GM12878 (cell line): ENCODE data around the gene EPS8. TPM values are rescaled to one million over a fixed set of nuclear protein-coding genes. Genes with fewer than 3 reads are reported as not detected.

Experiments used
- ATAC-seq: fragments of 200-7000 bp; cut with Tn5 transposase; 3 replicates; pipeline ENCODE4 v1.9.1; 2020; ENCODE audit warnings: mild to moderate bottlenecking, moderate library complexity
- BruUV-seq: library from RNA; stranded (reverse); fragments of 400-500 nt; replicated peaks from 2 replicates; lab custom pipeline; 2021; lab: Mats Ljungman, UMichigan
- CTCF ChIA-PET: fragments of 300-600 bp; sonication (Branson Sonifier 250); formaldehyde crosslinking; extraction: SDS; loops from one replicate; lab custom pipeline; 2021; ENCODE audit warnings: inconsistent platforms; lab: Yijun Ruan, JAX
- POLR2A ChIA-PET: fragments of 350-600 bp; formaldehyde crosslinking; extraction: SDS; loops from one replicate; lab custom pipeline; 2021; ENCODE audit warnings: inconsistent platforms; lab: Charles Lee
- RAD21 ChIA-PET: fragments of 300-600 bp; sonication (Branson Sonifier 250); formaldehyde crosslinking; loops from one replicate; lab custom pipeline; 2023; ENCODE audit warnings: antibody characterized with exemption; ENCODE audit not compliant: unreplicated experiment; lab: Charles Lee
- SMC1A ChIA-PET: fragments of 300-600 bp; sonication (Branson Sonifier 250); formaldehyde crosslinking; loops from one replicate; lab custom pipeline; 2023; ENCODE audit not compliant: unreplicated experiment, uncharacterized antibody; lab: Charles Lee
- DNase-seq: peaks from one replicate; pipeline ENCODE4 v3.0.0-alpha.2; 2011; ENCODE audit warnings: low read depth, low spot score
- FAIRE-seq: peaks from 3 replicates; lab custom pipeline; 2011; peaks lifted over from hg19 to GRCh38; lab: Jason Lieb, UNC
- H2AFZ ChIP-seq: 2 replicates; pipeline ENCODE4 v1.6.0; 2011; ENCODE audit warnings: low read depth, low read length, control low read depth; ENCODE audit not compliant: control insufficient read depth
- H3K27ac ChIP-seq: 2 replicates; pipeline ENCODE4 v1.5.1; 2011; ENCODE audit warnings: control low read depth; ENCODE audit not compliant: control insufficient read depth, insufficient read depth
- H3K27me3 ChIP-seq, 2 experiments: replicated peaks in 1 of 2; 2 replicates each; pipeline versions ENCODE4 v1.6.0 to v1.6.1; 2011; ENCODE audit warnings: low read length in 1 of 2; ENCODE audit not compliant: control insufficient read depth in 2 of 2, insufficient read depth in 2 of 2
- H3K36me3 ChIP-seq, 2 experiments: 2 replicates each; pipeline ENCODE4 v1.5.1; 2011; ENCODE audit warnings: low read length in 1 of 2; ENCODE audit not compliant: control insufficient read depth in 2 of 2, insufficient read depth in 2 of 2
- H3K4me1 ChIP-seq: 2 replicates; pipeline ENCODE4 v1.6.1; 2011; ENCODE audit warnings: mild to moderate bottlenecking, low read length, moderate library complexity, mixed read lengths; ENCODE audit not compliant: control insufficient read depth, insufficient read depth
- H3K4me2 ChIP-seq: 2 replicates; pipeline ENCODE4 v1.6.0; 2011; ENCODE audit warnings: control low read depth; ENCODE audit not compliant: control insufficient read depth, insufficient read depth
- H3K4me3 ChIP-seq: fragments of 200-600 bp; sonication (generic); 2 replicates; pipeline ENCODE4 v1.5.1; 2016
- H3K79me2 ChIP-seq: 2 replicates; pipeline ENCODE4 v1.6.0; 2011; ENCODE audit warnings: low read length; ENCODE audit not compliant: control insufficient read depth, insufficient read depth
- H3K9ac ChIP-seq: 2 replicates; pipeline ENCODE4 v1.8.0; 2011; ENCODE audit warnings: low read length, control low read depth, mixed read lengths; ENCODE audit not compliant: control insufficient read depth, insufficient read depth
- H3K9me3 ChIP-seq: replicated peaks from 3 replicates; pipeline ENCODE4 v1.5.1; 2011; ENCODE audit warnings: mild to moderate bottlenecking, low read length; ENCODE audit not compliant: control insufficient read depth, insufficient read depth
- H4K20me1 ChIP-seq: 2 replicates; pipeline ENCODE4 v1.6.0; 2011; ENCODE audit not compliant: control insufficient read depth, insufficient read depth
- ATF7 ChIP-seq: fragments of 450-650 bp; IDR thresholded peaks from 2 replicates; pipeline ENCODE4 v1.6.1; 2016; ENCODE audit warnings: low read depth, mild to moderate bottlenecking
- CEBPB ChIP-seq, 2 experiments: fragments of 150-350 bp in 1 of 2; IDR thresholded peaks; 2 replicates each; pipeline ENCODE4 v1.6.1; 2012 to 2014; ENCODE audit warnings: low read depth in 2 of 2, low read length in 2 of 2, borderline replicate concordance in 1 of 2, inconsistent platforms in 1 of 2
- NFIC ChIP-seq: IDR thresholded peaks from 2 replicates; pipeline ENCODE4 v1.6.1; 2012; ENCODE audit warnings: low read depth, mild to moderate bottlenecking, inconsistent platforms, low read length, moderate library complexity
- NR2C1 ChIP-seq: fragments of 450-650 bp; IDR thresholded peaks from 2 replicates; pipeline ENCODE4 v1.6.1; 2017; ENCODE audit warnings: antibody characterized with exemption, mild to moderate bottlenecking, moderate library complexity
- SIN3A ChIP-seq: IDR thresholded peaks from 2 replicates; pipeline ENCODE4 v1.6.1; 2012; ENCODE audit warnings: low read depth, low read length, improper control_type of control experiment
- SIX5 ChIP-seq: IDR thresholded peaks from 2 replicates; pipeline ENCODE4 v1.6.1; 2011; ENCODE audit warnings: mild to moderate bottlenecking, low read depth, low read length, moderate library complexity; ENCODE audit not compliant: severe bottlenecking
- SPI1 ChIP-seq: IDR thresholded peaks from 2 replicates; pipeline ENCODE4 v1.6.1; 2011; ENCODE audit warnings: low read depth, mild to moderate bottlenecking, low read length, moderate library complexity, borderline replicate concordance; ENCODE audit not compliant: insufficient read depth
- TCF3 ChIP-seq: IDR thresholded peaks from 2 replicates; pipeline ENCODE4 v1.6.1; 2012; ENCODE audit warnings: low read depth, mild to moderate bottlenecking, low read length, borderline replicate concordance; ENCODE audit not compliant: insufficient read depth
- YY1 ChIP-seq: IDR thresholded peaks from 2 replicates; pipeline ENCODE4 v1.6.1; 2011; ENCODE audit warnings: low read depth, mild to moderate bottlenecking, low read length
- WGBS: methylation state at CpG from one replicate; pipeline ENCODE4 v1.1.6; 2016; ENCODE audit warnings: low lambda C conversion rate; ENCODE audit not compliant: insufficient replicate concordance, insufficient coverage; ENCODE audit errors: missing lambda C conversion rate; 5-methylcytosine and 5-hydroxymethylcytosine counted together
- in situ Hi-C: fragments of 300-500 bp; cut with MboI; formaldehyde crosslinking; loops from 9 replicates; pipeline ENCODE4 v1.14.3; 2018; ENCODE audit warnings: mixed read lengths
- intact Hi-C: fragments of 100-400 bp; cut with micrococcal nuclease; formaldehyde crosslinking; loops from one replicate; pipeline ENCODE4 v1.14.2; 2022; ENCODE audit not compliant: unreplicated experiment
- polyA plus RNA-seq, 11 experiments: library from polyadenylated mRNA; depleted of rRNA in 4 of 11; unstranded in 6 of 11; stranded (reverse) in 5 of 11; fragments of >200 nt; fragmentation: Nextera tagmentation in 4 of 11; fragmentation: Illumina TruSeq in 1 of 11; extraction: Ambion mirVana in 4 of 11; extraction: Trizol in 1 of 11; gene quantifications; 1 replicate in 1 of 11; 2 replicates in 10 of 11; pipeline versions ENCODE4 v1.2.1 to v1.2.3, GENCODE V29; 2011 to 2016; ENCODE audit warnings: inconsistent platforms in 2 of 11, missing spikeins in 2 of 11, low read depth in 1 of 11
- total RNA-seq, 4 experiments: library from RNA; depleted of rRNA in 3 of 4; stranded (reverse); fragments of >200 nt in 3 of 4; fragmentation: Illumina TruSeq in 1 of 4; extraction: Trizol in 1 of 4; gene quantifications; 2 replicates each; pipeline versions ENCODE4 v1.2.1 to v1.2.3, GENCODE V29; 2013 to 2021
- TF ChIP-seq, protein P1 (sequence below): fragments of 450-650 bp; IDR thresholded peaks from 2 replicates; pipeline ENCODE4 v1.6.1; 2017; ENCODE audit warnings: antibody characterized with exemption, mild to moderate bottlenecking, moderate library complexity
- TF ChIP-seq, protein P2 (sequence below): IDR thresholded peaks from 2 replicates; pipeline ENCODE4 v1.6.1; 2012; ENCODE audit warnings: low read depth, low read length, improper control_type of control experiment

The EPS8 gene
- total and polyA plus RNA-seq, 10 of the 15 experiments (the other 5 are each of a cell fraction or from before 2014, with no cell fraction given) = 1.3 to 127 (median 3.4) TPM

DNA sequence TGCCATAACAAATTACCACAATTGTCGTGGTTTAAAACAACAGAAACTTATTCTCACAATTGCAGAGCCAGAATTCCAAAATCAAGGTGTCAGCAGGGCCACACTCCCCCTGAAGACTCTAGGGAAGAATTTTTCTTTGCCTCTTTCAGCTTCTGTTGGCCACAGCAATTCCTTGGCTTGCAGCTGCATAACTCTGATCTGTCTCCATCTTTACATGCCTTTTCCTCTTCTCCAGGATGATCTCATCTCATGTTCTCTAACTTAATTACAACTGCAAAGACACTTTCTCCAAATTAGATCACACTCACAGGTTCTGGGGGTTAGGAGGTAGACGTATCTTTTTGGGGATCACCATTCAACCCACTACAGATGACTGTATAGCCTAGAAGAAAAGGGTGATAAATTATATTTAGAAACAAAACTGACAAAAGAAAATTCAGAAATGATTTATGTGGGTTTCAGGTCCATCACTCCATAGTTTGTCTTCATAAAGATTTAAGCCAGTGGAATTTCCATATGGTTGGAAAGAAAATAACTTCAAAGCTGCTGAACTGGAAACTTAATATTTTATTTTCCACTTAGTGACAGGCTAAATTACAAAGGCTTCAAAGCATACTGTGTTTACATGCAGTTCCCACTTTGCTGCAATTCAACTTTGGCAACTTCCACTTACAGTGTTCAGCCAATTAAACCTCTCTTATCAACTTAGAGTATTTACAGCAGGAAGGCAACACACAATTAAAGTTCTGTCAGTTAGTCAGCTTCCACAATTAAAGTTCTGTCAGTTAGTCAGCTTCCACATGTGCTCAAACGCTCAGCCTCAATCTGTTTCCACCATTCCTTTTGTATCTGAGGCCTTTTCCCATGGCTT, 213.3 kb downstream of the EPS8 start:
- CTCF ChIA-PET = interaction anchor here (0.6 to 10.0 kb wide), 4 partner anchors 10 to 1088 kb away, joined by 3 to 185 read pairs (median 70); no protein-coding TSS in a partner anchor
- no peak for TF ChIP-seq YY1
- TF ChIP-seq, protein P1, sequence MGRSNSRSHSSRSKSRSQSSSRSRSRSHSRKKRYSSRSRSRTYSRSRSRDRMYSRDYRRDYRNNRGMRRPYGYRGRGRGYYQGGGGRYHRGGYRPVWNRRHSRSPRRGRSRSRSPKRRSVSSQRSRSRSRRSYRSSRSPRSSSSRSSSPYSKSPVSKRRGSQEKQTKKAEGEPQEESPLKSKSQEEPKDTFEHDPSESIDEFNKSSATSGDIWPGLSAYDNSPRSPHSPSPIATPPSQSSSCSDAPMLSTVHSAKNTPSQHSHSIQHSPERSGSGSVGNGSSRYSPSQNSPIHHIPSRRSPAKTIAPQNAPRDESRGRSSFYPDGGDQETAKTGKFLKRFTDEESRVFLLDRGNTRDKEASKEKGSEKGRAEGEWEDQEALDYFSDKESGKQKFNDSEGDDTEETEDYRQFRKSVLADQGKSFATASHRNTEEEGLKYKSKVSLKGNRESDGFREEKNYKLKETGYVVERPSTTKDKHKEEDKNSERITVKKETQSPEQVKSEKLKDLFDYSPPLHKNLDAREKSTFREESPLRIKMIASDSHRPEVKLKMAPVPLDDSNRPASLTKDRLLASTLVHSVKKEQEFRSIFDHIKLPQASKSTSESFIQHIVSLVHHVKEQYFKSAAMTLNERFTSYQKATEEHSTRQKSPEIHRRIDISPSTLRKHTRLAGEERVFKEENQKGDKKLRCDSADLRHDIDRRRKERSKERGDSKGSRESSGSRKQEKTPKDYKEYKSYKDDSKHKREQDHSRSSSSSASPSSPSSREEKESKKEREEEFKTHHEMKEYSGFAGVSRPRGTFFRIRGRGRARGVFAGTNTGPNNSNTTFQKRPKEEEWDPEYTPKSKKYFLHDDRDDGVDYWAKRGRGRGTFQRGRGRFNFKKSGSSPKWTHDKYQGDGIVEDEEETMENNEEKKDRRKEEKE = no peak
- no peak for TF ChIP-seq TCF3
- no peak for TF ChIP-seq CEBPB (IDR thresholded peaks at IDR 0.05; ENCODE audit: borderline replicate concordance in 1 of 2, low read depth in 2 of 2, low read length in 2 of 2)
- no peak for TF ChIP-seq SPI1
- peak; percentile 29; the same call in 1 of the 2 replicates for TF ChIP-seq NFIC
- TF ChIP-seq SIX5 = no peak
- TF ChIP-seq NR2C1 = no peak
- TF ChIP-seq ATF7 = 0 out of 2 replicates have a peak, but pooled peaks have one; percentile 12
- TF ChIP-seq SIN3A = no peak
- TF ChIP-seq, protein P2, sequence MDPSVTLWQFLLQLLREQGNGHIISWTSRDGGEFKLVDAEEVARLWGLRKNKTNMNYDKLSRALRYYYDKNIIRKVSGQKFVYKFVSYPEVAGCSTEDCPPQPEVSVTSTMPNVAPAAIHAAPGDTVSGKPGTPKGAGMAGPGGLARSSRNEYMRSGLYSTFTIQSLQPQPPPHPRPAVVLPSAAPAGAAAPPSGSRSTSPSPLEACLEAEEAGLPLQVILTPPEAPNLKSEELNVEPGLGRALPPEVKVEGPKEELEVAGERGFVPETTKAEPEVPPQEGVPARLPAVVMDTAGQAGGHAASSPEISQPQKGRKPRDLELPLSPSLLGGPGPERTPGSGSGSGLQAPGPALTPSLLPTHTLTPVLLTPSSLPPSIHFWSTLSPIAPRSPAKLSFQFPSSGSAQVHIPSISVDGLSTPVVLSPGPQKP = no peak
- no TSS peak for BruUV-seq
- POLR2A ChIA-PET = interaction anchor here (1.2 to 2.3 kb wide), 3 partner anchors 12 to 28 kb away, joined by 4 to 6 read pairs (median 5); no protein-coding TSS in a partner anchor
- no peaks in the 10 kb centered on the region for H3K36me3 ChIP-seq
- H3K27ac ChIP-seq = no peak overlapping the region
- 60% methylated on average over 3 of the region's 3 CpGs for WGBS
- H3K4me3 ChIP-seq = no peak overlapping the region
- SMC1A ChIA-PET = interaction anchor here (1.4 to 10.1 kb wide), 3 partner anchors 8 to 44 kb away, joined by 9 to 177 read pairs (median 32); no protein-coding TSS in a partner anchor
- FAIRE-seq (no peak), DNase-seq (no peak), ATAC-seq (no peak)
- H2AFZ ChIP-seq = no peak overlapping the region
- no peak overlapping the region for H3K9ac ChIP-seq
- intact Hi-C loops = no loop called here
- H3K27me3 ChIP-seq = no peaks in the 10 kb centered on the region
- H3K9me3 ChIP-seq = peaks cover 5% of the 10 kb centered on the region; the same call in 2 of the 3 replicates
- H3K4me2 ChIP-seq = no peak overlapping the region
- peaks cover 7% of the 10 kb centered on the region for H3K4me1 ChIP-seq
- no peaks in the 10 kb centered on the region for H3K79me2 ChIP-seq
- no peaks in the 10 kb centered on the region for H4K20me1 ChIP-seq
- in situ Hi-C loops = loop anchor here (5.0 kb wide), 2 partner anchors 44 to 304 kb away; no protein-coding TSS in a partner anchor
- RAD21 ChIA-PET = interaction anchor here (1.6 to 3.0 kb wide), 4 partner anchors 17 to 282 kb away, joined by 4 to 17 read pairs (median 11); no protein-coding TSS in a partner anchor
